HG03095 (cell line): Measurements from ENCODE around the gene HSPA5.
"Not testable (repeated sequence)": the region's sequence is repeated elsewhere in the genome, so short reads cannot be mapped to it uniquely, and the experiment has no call there.

Source experiments
- ATAC-seq: cut with Tn5 transposase; IDR thresholded peaks from one replicate; pipeline ENCODE4 v1.9.1; 2021; ENCODE audit warnings: moderate library complexity; ENCODE audit not compliant: unreplicated experiment

Gene HSPA5

DNA sequence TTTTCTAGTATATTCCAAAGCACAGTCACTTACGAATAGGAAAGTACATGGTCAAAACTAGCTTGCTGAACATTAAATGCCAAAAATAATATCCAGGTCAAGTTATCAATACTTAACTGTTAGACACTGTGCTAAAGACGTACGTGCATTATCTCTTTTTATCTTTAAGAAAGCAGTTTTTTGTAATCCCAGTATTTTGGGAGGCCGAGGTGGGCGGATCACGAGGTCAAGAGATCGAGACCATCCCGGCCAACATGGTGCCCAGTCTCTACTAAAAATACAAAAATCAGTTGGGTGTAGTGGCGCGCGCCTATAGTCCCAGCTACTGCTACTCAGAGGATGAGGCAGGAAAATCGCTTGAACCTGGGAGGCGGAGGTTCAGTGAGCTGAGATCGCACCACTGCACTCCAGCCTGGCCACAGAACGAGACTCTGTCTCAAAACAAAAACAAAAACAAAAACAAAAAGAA lies 2.7 kb upstream of the HSPA5 start:
- no peak for ATAC-seq

- no peak for ATAC-seq
These were observed 958 bp upstream of the HSPA5 start for GRCh38 chr9:125241863-125242739.

DNA sequence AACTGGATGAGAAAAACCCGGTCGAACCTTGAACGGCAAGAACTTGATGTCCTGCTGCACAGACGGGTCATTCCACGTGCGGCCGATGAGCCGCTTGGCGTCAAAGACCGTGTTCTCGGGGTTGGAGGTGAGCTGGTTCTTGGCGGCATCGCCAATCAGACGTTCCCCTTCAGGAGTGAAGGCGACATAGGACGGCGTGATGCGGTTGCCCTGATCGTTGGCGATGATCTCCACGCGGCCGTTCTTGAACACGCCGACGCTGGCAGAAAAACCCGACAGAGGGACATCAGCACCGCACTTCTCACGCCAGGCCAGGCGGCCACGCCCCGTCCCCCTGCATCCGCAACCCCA lies 519 bp downstream of the HSPA5 start:
- no peak for ATAC-seq

DNA sequence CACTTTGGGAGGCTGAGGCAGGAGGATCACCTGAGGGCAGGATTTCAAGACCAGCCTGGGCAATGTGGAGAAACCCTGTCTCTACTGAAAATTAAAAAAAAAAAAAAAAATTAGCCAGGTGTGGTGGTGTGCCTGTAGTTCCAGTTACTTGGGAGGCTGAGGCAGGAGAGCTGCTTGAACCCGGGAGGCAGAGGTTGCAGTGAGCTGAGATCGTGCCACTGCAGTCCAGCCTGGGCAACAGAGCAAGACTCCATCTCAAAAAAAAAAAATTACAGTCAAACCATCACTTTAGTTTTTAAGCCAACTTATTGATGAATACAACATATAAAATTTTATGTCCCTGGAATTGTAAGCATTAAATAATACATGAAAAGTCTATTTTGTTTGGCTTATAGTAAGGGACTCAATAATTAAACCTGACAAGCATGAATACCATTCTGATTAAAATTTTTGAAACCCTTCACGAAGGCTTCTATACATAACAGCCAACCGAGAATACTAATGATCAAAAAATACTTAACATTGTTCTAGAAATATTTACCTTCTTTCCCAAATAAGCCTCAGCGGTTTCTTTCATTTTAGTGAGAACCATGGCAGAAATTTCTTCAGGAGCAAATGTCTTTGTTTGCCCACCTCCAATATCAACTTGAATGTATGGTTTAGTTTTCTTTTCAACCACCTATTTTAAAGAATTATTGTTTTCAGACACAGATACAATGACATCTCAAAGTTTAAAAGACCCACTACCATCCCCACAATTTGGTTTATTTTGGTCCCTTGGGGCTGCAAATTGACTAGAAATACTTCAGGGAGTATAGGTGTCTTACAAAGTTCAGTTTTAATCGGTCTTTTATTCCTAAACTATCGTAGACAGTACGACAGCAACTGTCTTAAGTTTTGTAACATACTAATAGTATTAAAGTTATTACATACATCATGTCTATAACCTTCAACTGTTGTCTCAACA lies 1.2 kb downstream of the HSPA5 start:
- ATAC-seq: no peak

DNA sequence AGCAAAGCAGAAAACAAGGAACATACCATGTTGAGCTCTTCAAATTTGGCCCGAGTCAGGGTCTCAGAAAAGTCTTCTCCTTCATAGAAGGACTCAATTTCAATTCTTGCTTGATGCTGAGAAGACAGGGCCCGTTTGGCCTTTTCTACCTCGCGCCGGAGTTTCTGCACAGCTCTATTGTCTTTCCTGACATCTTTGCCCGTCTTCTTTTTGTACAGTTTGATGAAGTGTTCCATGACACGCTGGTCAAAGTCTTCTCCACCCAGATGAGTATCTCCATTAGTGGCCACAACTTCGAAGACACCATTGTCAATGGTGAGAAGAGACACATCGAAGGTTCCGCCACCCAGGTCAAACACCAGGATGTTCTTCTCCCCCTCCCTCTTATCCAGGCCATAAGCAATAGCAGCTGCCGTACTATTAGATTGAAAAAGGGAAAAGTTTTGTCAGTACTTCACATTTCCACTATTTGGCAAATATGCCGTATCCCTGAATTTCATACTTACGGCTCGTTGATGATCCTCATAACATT lies 2.2 kb downstream of the HSPA5 start:
- no peak for ATAC-seq

GRCh38 chr9:125238127-125238914 lies 2.8 kb downstream of the HSPA5 start:
- ATAC-seq: no peak

DNA sequence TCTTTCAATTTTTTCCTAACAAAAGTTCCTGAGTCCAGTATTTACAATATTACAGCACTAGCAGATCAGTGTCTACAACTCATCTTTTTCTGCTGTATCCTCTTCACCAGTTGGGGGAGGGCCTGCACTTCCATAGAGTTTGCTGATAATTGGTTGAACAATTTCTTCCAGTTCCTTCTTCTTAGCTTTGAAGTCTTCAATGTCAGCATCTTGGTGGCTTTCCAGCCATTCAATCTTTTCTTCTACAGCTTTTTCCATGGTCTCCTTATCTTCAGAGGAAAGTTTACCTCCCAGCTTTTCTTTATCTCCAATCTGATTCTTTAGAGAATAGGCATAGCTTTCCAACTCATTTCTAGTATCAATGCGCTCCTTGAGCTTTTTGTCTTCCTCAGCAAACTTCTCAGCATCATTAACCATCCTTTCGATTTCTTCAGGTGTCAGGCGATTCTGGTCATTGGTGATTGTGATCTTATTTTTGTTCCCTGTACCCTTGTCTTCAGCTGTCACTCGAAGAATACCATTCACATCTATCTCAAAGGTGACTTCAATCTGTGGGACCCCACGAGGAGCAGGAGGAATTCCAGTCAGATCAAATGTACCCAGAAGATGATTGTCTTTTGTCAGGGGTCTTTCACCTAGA lies 4.5 kb downstream of the HSPA5 start:
- not testable (repeated sequence) for ATAC-seq

- no peak for ATAC-seq
These were observed 5.2 kb downstream of the HSPA5 start for GRCh38 chr9:125235804-125236519.

DNA sequence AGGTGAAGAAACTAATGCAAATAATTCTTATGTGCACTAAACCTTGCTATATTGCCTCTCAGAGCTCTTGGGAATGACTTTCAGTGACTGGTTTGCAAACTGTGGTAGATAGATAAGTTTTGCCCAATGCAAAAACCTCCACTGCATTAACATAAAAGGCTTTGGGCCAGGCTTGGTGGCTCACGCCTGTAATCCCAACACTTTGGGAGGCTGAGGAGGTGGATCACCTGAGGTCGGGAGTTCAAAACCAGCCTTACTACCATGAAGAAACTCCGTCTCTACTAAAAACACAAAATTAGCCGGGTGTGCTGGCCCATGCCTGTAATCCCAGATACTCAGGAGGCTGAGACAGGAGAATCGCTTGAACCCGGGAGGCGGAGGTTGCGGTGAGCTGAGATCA lies 7.0 kb downstream of the HSPA5 start:
- not testable (repeated sequence) for ATAC-seq

DNA sequence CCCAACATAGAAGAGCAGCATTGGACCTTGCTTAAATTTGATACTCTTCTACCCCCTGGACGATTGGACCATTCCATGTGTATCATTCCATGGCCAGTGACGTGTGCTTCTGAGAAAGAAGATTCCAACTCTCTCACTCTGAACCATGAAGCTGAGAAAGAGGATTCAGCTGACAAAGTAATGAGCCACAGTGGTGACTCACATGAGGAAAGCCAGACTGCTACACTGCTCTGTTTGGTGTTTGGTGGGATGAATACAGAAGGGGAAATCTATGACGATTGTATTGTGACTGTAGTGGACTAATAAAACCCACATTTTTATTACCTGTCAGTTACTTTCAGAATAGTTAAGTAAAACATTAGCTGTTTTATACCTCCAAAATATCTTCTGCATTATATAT lies 7.5 kb downstream of the HSPA5 start:
- ATAC-seq: no peak

DNA sequence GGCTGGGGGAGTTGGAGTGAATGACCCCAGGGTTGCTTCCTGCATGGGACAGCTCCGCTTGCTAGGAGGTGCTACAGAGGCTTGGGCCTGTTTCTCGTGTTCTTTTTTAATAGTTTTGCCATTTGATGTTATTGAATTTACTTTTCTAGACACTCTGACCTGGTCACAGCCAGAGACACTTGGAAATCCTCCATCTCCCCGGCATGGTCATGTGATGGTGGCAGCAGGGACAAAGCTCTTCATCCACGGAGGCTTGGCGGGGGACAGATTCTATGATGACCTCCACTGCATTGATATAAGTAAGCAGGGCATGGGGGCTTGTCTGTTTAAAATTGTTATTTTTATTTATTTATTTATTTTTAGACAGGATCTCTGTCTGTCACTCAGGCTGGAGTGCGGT lies 13.4 kb downstream of the HSPA5 start:
- ATAC-seq: no peak

DNA sequence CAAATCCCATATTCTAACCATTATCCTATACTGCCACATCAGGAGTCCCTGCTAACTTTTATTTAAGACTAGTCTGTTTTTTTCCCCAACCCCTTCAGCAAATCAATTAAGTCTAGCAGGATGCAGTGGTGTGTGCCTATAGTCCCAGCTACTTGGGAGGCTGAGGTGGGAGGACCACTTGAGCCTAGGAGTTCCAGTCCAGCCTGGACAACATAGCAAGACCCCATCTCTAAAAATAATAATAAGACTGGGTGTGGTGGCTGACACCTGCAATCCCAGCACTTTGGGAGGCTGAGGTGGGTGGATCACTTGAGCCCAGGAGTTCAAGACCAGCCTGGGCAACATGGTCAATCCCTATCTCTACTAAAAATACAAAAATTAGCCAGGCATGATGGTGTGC lies 16.3 kb downstream of the HSPA5 start:
- ATAC-seq: not testable (repeated sequence)

- no peak for ATAC-seq
These were observed 22.5 kb downstream of the HSPA5 start for GRCh38 chr9:125218621-125219020.

DNA sequence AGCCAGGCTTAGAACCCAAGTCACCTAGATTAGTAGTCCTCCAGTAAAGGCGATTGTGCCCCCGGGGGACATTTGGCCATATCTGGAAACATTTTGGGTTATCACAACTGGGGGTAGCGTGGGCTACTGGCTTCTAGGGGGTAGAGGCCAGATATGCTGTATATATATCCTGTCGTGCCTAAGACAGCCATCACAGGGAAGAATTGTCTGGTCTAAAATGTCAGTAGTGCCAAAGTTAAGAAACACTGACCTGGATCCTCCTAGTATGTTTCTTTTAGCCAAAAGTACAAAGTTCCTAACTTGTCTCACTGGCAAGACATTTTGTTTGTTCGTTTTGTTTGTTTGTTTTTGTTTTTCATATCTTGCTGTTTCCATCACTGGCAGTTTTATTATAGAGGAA lies 27.0 kb downstream of the HSPA5 start:
- ATAC-seq: no peak

DNA sequence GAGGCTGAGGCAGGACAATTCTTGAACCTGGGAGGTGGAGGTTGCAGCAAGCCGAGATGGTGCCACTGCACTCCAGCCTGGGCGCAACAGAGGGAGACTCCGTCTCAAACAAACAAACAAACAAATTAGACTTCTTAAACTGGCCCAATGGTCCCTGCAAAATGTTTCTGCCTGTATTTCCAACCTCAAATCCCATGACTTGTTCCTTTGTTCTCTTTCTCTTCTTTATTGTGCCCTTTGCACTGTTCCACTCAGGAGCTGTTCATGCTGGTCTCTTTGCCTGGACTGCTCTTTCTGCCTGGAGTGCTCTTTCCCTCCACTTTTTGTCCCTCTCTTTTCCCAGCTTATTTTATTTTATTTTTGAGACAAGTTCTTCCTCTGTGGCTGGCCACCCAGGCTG lies 36.7 kb downstream of the HSPA5 start:
- ATAC-seq: no peak

GRCh38 chr9:125202846-125203618 lies 38.1 kb downstream of the HSPA5 start:
- ATAC-seq: no peak

DNA sequence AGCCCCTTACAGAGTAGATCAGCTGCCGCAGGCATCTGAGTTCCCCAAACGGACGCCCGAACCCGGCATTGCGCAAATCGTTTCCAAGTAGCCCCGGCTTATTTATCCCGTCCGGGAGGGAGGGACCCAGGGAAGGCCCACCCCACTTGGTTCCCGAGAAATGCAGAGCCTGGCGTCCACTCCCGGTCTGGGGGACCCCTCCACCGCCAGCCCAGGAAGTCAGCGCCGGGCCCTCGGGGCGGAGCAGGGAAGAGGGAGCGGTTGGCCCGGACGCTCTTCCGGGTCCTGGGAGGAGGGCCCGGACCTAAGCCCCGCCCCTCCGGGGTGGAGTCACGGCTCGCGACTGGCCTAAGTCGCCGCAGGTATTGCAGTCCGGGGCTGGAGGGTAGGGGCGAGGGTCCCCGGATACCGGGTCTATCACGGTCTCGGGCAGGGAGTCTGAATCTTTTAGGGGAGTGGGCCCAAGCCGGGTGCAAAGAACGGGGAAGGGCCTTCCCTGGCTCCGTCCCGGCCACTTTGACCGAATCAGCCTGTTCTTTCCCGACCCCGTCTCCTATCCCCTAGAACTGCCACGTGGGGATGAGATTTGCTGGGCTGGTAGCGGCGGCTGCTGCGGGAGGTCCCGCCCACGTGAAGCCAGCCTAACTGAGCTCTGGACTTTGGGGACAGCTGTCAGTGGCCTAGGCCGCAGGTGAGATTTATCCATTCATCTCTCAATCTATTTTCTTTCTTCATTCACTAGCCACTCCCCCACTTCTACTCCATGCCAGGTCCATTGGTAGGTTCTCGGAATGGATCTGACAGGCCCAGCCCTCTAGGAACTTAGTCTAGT lies 40.7 kb downstream of the HSPA5 start, which contains the start of gene RABEPK:
TSS of gene RABEPK (plus strand) at position 327 of the 832 bp plus-strand sequence. CDS start 2,472 bp downstream, outside the sequence.
- peak; percentile 95 for ATAC-seq

- not testable (repeated sequence) for ATAC-seq
These were observed 45.6 kb downstream of the HSPA5 start for GRCh38 chr9:125195591-125195990.
